ENCODE data around the gene PXMP4.
"Not testable (repeated sequence)": the region's sequence is repeated elsewhere in the genome, so short reads cannot be mapped to it uniquely, and the experiment has no call there.

PXMP4 gene, protein sequence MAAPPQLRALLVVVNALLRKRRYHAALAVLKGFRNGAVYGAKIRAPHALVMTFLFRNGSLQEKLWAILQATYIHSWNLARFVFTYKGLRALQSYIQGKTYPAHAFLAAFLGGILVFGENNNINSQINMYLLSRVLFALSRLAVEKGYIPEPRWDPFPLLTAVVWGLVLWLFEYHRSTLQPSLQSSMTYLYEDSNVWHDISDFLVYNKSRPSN

DNA sequence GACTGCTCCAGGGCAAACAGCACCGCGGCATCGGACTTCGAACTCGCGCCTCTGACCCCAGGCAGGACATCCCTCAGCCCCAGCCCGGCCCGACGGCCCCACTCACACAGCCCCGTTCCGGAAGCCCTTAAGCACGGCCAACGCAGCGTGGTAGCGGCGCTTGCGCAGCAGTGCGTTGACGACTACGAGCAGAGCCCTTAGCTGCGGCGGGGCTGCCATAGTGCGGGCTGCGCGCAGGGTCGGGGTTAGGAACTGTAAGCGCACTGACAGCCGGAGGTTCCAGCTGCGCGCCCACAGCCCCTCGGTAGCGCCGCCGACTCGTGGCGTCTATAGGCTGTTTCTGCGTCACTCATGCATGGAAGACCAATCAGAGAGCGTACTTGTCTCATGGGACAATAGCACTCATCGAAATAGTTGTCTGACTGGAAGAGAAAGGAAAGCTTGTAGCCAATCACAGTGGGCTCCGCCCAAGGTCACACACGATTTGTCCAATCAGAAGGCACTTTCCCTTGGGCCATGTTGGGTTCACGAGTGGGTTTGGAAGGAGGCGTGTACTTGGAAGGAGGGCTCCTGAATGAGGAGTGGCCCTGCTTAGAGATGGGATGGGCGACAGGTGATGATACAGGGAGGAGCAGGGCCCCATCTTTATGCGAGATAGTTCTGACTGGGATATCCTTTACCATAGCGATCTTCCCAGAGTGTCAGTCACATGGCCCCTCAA lies at the start of gene PXMP4:
PXMP4 (minus strand) TSS at position 322 of the 721 bp plus-strand sequence; CDS start at position 219, 103 bp downstream.
- DNase-seq: peak; percentile 77

DNA sequence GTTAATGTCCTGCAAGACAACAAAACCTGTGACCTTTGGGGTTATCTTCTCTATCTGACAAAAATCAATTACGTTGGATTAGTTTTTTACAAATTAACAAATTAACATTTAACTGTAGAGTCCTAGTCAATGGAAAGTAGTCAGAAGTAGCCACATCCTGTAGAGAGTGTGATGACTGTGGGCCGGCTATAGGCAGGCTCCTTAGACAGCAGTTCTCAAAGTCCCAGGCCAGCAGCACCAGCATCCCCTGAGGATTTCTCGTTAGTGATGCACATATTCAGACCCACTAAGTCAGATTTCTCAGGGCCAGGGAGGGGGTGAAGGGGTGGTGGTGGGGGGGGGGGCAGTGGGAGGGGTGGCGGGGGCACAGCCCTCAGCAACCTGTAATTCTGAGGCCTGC lies 48.9 kb upstream of the PXMP4 start:
- DNase-seq: no peak

DNA sequence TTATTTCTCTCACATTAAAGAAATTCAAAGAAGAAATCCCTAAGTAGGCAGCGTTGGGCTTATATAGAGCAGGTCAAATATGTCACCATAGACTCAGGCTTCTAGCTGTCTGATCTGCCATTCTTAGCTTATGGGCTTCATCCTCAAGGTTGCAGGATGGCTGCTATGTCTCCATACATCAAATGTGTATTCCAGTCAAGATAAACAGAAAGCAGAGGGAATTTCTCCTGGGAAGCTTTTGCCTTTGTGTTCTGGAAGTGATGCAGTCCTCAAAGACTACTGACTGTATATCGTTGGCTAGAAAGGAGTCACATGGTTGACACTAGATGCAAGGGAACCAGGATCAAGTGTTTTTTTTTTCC lies 47.6 kb upstream of the PXMP4 start:
- no peak for DNase-seq

DNA sequence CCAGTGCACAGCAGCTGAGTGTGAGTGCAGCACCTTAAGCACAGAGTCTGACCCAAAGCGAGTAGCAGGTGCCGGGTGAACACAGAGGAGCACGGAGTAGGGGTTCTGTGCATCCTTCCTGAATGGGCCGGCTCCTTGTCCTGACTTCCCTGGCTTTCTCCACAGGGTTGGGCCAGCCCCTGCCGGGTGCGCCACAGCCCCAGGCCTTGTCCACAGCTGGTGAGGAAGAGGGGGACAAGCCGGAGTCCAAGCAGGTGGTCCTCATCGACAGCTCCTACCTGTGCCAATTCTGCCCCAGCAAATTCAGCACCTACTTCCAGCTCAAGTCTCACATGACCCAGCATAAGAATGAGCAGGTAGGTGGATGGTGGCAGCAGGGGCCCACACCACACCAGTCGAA lies 46.6 kb upstream of the PXMP4 start:
- DNase-seq: no peak

DNA sequence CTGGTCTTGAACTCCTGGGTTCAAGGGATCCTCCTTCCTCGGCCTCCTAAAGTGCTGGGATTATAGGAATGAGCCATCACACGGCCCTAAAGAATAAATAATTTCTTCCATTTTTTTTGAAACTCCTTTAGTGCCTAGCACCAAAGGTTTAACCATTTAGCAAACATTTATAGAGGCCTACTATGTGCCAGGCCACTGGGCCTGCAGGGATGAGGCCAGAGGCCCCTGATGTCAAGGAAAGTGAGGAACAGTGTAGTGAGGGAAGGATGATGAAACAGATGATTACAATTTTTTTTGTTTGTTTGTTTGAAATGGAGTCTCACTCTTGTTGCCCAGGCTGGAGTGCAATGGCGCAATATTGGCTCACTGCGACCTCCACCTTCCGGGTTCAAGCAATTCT lies 45.5 kb upstream of the PXMP4 start:
- DNase-seq: no peak

DNA sequence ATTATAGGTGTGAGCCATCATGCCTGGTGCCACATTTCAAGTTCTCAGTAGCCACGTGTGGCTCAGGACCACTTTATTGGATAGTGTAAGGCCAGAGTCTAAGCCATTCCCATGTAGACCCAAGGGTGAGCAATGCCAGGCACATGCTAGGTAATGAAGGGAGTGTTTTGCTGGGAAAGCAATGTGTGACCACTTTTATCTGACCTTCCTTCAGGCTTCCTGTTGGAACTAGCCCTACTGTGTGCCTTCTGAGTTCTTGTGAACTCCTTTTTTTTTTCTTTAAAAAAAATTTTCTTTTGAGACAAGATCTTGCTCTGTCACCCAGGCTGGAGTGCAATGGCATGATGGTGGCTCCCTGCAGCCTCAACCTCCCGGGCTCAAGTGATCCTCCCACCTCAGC lies 45.0 kb upstream of the PXMP4 start:
- DNase-seq: no peak

DNA sequence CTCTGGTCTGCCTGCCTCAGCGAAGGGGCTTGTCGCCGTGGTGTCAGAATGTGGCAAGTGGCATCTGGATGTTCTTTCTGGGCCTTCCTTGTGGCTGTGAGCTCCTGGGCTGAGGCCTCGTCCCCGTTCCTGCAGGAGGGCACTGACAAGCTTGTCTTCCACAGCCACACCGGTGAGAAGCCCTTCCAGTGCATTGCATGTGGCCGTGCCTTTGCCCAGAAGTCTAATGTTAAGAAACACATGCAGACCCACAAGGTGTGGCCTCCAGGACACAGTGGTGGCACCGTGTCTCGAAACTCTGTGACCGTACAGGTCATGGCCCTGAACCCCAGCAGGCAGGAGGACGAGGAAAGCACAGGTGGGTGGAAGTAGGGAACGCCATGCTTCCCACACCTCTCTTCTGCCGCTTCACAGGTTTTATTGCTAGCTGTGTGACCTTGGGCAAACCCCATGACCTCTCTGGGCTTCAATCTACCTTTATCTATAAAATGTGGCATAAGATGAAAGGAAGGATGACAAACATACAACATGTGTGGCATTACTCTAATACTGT lies 41.7 kb upstream of the PXMP4 start:
- DNase-seq: no peak

DNA sequence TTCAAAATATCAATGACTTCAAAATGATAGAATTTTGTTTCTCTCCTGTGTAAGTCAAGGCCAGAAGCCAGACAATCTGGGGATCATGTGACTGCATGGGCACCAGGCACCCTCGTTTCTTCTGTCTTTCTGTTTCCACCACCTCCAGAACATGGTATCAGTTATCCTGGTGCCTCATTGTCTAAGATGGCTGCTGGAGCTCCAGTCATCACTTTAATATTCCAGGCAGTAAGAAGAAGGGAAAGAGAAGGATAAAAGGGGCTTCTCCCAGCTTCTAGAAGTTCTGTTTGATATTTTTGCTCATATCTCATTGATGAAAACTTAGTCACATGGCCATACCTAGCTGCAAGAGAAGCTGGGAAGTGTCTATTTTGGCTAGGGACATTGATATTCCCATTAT lies 37.3 kb upstream of the PXMP4 start:
- no peak for DNase-seq

DNA sequence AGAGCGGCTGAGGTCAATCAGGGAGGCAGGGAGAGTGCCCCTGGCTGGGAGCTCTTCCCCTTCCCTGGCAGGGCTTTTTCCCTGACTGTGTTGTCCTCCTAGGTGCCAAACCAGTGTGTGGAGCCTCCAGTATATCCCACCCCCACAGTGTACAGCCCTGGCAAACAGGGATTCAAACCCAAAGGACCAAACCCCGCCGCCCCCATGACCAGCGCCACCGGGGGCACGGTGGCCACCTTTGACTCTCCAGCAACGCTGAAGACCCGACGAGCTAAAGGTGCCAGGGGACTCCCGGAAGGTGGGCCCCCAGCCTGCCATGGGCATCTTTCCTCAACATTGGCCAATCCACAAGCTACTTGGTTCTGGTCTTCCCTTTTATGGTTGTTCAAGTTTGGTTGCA lies 36.9 kb upstream of the PXMP4 start:
- DNase-seq: no peak

DNA sequence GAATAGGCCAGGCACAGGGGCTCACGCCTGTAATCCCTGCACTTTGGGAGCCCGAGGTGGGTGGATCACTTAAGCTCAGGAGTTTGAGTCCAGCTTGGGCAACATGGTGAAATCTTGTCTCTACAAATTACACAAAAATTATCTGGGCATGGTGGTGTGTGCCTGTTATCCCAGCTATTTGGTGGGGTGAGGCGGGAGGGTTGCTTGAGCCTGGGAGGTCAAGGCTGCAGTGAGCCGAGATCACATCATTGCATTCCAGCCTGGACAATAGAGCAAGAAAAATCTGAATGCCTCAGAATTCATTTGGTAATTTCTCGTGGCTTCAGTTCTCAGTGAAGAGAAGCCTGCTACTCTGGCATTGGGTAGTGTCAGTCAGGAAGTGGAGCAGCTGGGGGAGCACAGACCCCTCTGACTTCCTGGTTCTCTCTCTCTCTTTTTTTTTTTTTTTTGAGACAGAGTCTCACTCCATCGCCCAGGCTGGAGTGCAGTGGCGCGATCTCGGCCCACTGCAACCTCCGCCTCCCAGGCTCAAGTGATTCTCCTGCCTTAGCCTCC lies 35.9 kb upstream of the PXMP4 start:
- not testable (repeated sequence) for DNase-seq

DNA sequence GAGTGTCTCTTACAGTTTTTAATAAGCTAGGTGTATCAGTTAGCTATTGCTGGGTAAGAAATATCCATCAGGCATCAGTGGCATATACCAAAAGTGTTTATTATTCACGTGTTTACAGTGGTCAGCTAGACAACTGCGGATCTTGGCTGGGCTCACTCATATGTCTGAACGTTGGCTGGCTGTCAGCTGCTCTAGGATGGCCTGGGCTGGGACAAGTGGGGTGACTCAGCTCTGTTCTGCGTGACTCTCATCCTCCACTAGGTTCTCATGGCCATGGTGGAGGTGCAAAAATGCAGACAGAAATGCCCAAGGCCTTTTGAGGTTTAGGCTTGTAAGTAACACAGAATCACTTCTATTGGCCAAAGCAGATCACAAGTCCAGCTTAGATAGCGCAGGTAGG lies 33.7 kb upstream of the PXMP4 start:
- no peak for DNase-seq

DNA sequence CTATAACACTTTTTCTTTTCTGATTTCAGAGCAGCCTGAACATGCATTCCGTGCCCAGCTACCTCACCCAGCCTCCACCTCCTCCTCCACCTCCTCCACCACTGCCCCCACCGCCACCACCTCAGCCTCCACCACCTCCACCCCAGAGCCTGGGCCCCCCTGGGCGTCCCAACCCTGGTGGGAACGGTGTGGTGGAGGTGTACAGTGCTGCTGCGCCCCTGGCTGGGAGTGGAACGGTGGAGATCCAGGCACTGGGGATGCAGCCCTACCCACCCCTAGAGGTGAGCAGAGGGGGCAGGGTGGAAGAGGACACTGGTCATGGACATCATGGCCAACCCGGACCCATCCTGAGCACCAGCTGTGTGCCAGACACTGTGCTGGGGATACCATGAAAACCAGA lies 33.0 kb upstream of the PXMP4 start:
- DNase-seq: no peak

DNA sequence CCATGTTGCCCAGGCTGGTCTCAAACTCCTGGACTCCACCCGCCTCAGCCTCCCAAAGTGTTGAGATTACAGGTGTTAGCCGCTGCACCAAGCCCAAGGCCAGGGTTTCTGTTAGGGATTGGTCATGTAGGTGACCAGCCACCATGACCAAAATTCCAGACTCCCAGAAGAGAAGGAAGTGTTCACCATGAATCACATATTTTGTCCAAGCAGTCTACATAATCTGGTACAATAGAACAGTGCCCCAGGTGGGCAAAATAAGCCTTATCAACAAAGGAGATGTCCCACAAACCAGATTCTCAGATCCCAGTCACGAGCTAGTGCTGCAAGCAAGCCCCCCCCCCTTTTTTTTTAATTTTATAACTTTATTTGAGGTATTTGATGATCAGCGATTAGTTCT lies 31.7 kb upstream of the PXMP4 start:
- no peak for DNase-seq

DNA sequence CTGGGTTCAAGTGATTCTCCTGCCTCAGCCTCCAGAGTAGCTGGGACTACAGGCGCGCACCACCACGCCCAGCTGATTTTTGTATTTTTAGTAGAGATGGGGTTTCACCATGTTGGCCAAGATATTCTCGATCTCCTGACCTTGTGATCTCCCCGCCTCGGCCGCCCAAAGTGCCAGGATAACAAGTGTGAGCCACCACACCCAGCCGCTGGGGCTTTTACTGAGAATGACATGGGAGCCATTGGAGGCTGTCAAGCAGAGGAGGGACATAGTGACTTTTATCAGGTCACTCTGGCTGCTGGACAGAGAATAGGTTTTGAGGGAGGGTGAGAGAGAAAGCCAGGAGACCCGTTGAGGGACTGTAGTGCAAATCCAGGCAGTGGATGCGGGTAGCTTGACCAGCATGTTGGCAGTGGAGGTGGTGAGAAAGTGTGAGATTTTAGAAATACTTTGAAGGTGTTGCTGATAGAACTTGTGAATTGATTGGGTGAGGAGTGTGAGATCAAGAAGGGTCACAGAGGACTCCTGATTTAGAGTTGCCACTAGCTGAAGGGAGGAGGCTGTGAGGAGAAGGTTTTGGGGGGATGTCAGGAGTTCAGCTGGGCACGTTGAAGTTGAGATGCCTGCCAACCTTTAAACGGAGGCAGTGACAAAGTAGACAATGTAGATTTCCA lies 26.4 kb upstream of the PXMP4 start:
- DNase-seq: no peak

DNA sequence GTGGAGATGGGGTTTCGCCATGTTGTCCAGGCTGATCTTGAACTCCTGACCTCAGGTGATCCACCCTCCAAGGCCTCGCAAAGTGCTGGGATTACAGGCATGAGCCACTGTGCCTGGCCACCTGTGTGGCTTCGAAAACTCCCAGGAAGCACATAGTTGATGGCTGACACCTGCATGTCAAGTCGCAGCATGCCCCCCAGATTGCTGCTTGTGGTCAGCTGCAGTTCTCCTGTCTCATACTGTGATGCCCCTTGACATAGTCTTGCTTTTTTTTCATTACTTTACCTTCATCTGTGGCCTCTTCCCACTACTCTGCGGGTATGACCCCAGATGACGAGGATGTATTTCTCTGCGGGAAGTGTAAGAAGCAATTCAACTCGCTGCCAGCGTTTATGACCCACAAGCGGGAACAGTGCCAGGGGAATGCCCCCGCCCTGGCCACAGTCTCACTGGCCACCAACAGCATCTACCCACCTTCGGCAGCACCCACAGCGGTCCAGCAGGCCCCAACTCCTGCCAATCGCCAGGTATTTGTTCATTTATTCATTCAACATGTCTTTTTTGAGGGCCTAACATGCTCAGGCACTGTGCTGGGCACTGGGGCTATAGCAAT lies 24.8 kb upstream of the PXMP4 start:
- no peak for DNase-seq

DNA sequence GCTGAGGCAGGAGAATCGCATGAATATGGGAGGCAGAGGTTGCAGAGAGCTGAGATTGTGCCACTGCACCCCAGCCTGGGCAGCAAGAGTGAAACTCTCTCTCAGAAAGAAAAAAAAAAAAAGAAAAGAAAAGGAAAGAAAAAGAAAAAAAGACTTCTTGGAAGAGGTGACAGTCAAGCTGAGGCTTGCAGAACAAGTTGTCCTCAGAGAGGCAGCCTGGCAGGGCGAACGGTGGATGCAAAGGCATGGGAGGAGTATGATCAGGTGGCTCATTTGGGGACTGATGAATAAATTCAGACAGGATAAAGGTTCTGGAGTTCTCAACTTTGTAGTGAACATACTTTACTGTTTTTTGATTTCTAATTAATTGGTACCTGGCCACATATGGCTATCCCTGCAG lies 24.1 kb upstream of the PXMP4 start:
- no peak for DNase-seq

DNA sequence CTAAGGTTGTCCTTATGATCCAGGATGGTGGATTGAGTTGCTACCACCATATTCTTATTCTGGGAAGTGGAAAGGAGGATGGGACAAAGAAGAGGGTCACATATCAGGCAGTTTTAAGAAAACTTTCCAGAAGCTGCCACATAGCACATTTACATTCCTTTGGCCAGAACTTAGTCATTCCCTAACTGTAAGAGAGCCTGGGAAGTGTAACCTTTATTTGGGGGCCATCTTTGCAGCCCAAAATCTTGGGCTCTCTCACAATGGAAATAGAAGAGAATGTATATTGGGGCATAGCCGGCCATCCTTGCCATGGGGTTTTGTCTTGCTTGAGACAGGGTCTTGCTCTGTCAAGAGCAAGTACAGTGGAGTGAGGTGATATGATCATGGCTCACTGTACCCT lies 20.1 kb upstream of the PXMP4 start:
- no peak for DNase-seq

DNA sequence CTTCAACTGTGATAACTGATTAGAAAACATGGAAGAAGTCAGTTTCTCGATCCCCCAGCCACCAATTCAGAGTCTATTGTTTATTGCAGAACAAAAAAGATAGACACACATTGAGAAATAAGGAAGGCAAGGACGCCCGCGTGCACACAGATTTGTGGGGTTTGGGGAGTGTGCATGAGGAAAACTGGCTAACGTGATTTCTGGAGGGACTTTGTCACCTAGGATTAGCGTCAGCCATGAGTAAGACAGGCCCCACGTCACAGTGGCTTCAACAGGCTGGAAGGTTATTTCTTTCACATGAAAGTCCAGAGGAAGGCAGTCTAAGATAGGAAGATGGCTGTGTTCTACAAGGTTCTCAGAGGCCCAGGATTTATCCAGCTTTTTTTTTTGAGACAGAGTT lies 19.4 kb upstream of the PXMP4 start:
- no peak for DNase-seq

DNA sequence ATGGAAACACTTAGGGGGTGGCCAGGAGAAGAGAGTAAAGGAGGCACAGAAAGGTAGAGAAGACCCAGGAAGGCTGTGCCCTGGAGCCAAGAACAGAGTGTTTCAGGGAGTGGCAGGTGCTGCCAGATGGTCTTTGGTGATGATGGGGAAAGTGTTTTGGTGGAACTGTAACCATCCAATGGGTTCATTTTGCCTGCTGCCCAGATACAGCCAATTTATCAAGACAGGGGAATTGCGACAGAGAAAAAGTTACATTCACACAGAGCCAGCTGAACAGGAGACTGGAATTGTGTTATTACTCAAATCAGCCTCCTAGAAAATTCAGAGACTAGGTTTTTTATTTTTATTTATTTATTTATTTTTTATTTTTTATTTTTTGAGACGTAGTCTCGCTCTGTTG lies 16.9 kb upstream of the PXMP4 start:
- no peak for DNase-seq

DNA sequence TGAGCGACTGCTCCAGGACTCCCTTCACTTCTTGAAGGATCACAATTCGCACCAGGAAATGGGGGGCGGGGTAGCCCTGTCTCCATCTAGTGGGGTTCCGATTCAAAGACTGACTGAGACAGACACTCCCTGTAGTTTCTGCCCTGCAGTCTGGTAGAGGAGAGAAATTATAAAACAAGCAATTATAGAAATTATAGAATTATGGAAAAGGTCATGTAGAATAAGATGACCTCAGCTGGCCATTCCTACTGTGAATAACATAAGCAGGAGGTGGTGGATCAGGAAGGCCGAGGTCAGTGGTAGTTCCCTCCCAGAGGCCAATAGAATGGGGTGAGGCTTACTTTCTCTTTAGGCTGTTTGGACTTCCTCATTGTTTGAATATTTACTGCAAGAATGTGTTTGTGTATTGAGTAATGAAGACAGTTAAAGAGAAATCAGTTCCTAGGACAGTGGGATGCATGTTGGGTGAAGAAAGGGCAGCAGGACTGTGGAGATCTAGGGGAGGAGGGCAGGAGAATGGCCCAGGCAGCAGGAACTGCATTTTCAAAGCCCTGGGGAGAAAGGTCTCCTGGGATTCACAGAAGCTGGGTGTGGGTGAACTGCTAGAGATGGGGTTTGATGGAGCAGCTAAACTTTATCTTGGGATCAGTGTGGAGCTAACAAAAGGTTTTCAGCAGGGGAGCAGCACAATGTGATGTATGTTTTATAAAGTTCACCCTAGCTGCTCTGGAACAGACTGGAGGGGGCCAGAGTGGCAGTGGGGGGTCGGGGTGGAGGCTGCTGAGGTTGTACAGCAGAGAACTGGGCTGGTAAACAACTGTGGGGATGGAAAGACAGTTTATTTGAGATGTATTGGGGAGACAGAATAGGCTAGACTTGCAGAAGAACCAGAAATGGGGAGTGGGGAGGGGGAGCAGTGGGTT lies 13.8 kb upstream of the PXMP4 start:
- DNase-seq: no peak

DNA sequence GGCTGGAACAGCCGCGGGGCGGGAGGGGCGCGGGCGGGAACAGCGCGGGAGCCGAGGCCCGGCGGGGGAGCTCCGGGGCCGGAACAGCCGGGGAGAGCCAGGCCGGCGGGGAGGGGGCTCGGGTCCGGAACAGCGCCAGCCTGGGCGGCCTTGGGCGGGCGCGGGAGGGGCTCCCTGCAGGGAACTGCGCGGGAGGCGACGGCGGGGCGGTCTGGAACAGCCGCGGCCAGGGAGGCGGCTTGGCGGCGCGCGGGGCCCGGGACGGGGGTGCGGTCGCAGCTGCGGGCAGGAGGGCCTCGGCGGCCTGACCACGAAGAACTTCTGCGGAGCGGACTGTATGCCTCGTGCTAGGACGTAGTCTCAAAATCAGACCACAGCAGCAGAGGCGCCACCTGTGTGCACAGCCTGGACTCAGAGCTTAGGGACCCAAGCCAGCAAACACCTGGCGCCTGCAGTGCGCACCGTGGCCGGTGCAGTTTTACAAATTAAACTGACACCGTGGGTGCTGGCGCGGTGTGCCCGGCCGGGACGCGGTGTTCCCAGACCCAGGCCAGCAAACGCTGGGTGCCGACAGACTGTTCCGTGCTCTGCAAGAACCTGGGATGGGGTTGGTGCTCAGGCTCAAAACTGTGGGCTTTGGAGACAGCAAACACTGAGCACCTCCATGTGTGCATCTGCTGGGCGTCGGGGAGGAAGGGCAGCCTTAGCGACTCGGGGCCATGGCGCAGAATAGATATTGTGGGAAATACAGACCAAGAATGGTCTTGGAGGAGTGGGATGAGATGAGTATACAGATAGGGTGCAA lies 12.3 kb upstream of the PXMP4 start:
- DNase-seq: peak; percentile 83

All from stimulated activated CD4-positive, alpha-beta T cell treated with anti-CD3 and anti-CD28 coated beads, Interleukin-4, amount 100 ng/mL, for 1 hour (primary cell).